GM18867 (cell line): ENCODE results near the gene FIP1L1.
"Not testable (repeated sequence)": the region's sequence is repeated elsewhere in the genome, so short reads cannot be mapped to it uniquely, and the experiment has no call there.

ENCODE experiments used
- ATAC-seq: cut with Tn5 transposase; IDR thresholded peaks from one replicate; pipeline ENCODE4 v1.9.1; 2021; ENCODE audit warnings: mild to moderate bottlenecking, moderate library complexity; ENCODE audit not compliant: unreplicated experiment

Gene FIP1L1

DNA sequence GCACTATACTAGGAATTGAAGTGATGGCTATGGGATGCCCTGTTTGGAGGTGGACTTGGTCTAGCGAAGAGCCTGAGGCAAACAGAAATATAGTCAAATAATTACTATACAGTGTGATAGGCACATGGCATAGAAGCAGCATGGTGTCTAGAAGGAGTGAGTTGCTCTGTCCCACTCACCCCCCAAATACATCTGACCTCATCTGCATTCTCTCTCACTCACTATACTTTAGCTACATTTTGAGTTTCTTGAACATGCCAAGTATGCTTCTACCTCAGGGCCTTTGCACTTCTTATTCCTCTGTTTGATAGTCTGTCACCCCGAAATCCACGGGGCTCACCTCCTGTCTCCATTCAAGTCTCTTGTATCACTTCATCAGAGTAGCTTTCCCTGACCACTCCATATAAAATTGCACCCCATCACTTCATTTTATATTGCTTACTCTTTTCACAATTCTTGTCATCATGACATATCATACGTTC is 2.6 kb upstream of the FIP1L1 start:
- ATAC-seq, result no peak

DNA sequence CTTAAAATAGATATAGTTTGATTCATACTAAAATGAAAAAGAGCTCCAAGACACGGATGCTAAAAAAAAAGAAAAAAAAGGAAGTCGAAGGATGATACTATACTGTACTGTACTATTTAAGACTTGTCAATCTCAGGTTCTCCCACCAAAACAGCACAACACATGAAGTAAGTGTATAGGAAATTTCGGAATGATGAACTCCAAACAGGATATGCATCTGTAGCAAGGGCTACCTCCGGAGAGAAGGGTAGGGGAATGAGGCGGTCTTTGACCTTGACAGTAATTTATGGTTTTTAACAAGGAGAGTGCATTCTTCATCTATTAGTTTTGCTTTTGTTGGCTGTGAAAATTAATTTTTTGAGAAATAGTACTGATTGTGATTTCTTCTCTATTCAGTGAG is 541 bp upstream of the FIP1L1 start:
- ATAC-seq, result no peak

DNA sequence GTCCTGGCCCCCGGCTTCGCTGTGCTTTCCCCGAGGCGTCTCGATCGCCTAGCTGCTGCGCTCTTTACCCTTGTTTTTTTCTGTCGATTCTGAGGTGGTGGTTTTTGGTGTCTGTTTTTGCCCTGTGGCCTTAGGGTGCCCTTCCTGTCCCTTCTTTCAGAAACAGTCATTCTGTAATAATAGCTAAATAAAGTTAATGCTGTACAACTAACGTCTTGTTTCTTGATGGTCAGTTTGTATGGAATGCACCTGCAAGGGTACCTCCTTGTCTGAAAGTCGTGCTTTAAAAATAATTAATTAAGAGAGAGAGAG is 686 bp downstream of the FIP1L1 start:
- ATAC-seq, result peak; percentile 48

DNA sequence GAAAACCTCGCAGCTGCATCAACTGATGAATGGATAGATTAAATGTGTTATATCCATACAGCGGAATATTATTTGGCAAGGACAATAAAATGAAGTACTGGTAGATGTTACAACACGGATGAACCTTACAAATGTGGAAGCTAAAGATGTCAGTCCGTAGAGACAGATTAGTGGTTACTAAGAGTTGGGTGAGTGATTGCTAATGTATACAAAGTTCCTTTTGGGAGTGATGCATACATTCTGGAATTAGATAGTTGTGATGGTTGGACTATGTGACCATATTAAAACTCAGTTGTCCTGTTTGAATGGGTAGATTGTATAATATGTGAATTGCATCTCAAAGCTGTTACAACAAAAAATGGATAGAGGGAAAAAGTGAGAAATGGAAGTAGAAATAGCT is 2.8 kb downstream of the FIP1L1 start:
- no peak for ATAC-seq

DNA sequence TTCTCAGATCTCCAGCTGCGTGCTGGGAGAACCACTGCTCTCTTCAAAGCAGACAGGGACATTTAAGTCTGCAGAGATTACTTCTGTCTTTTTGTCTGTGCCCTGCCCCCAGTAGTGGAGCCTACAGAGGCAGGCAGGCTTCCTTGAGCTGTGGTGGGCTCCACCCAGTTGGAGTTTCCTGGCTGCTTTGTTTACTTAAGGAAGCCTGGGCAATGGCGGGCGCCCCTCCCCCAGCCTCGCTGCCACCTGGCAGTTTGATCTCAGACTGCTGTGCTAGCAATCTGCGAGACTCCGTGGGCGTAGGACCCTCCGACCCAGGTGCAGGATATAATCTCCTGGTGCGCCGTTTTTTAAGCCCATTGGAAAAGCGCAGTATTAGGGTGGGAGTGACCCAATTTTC is 32.0 kb downstream of the FIP1L1 start:
- not testable (repeated sequence) for ATAC-seq

DNA sequence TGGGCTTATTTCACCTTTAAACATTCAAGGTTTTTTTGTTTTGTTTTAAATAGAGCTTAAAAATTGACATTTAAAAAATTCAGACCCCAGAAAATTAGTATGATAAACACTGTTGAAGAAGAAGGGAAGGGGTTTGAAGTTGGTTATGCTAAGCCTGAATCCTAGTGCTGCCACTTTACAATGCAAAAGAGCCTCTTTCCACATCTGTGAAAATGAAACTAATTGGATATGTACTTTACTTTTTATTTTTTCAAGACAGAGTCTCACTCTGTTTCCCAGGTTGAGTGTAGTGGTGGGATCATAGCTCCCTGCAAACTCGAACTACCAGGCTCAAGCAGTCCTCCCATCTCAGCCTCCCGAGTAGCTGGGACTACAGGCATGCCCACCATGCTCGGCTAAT is 41.8 kb downstream of the FIP1L1 start:
- no peak for ATAC-seq

DNA sequence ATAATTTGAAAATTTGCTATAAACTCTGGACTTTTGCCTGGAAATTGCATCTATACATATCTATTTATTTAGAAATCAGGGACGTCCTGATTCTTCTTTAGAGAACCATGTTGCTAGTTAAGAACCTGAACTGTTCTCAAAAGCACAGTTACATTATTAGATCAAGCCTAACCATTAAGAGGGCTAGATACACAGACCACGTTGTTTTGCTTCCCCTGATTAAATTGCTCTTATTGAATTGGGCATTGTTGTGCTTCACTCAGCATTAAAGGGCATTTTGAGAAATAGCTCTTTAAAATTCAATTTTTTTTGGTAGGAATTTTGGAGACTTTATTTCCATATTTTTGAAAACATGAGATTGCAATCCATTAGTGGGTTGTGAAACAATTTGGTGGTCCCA is 44.4 kb downstream of the FIP1L1 start:
- no peak for ATAC-seq

DNA sequence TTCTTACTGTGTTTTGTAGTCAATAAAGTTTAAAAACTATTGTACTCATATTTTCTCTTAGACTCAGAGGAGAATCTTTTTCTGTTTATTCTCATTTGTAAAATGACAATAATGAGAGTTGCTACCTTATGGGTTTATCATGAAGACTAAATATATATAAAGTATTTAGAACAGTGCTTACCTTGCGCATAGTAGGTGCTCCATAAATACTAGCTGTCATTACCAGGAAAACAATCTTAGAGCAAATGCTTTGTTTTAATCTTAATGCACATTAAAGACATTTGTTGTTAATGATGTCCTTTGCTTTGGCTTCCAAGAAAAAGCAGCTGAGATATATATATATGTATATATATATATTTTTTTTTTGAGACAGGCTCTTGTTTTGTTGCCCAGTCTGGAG is 44.9 kb downstream of the FIP1L1 start:
- ATAC-seq, result no peak

DNA sequence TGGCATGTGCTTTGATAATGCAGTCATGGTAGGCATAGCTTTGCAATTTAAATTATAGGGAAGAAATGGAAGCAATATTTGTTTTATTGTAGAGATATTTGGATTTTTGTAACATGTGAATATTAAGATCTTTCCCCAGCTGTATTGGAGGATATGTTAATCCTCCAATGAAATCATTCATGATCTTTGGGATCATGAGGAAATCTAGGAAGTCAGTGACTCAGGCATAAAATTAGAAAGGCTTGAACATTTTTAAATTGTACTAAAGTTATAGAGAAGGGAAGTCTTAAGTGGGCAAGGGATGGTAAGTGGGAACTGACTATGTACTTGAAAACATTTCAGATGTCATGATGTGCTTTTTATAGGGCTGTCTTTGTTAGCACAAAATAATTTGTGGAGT is 46.8 kb downstream of the FIP1L1 start:
- no peak for ATAC-seq

DNA sequence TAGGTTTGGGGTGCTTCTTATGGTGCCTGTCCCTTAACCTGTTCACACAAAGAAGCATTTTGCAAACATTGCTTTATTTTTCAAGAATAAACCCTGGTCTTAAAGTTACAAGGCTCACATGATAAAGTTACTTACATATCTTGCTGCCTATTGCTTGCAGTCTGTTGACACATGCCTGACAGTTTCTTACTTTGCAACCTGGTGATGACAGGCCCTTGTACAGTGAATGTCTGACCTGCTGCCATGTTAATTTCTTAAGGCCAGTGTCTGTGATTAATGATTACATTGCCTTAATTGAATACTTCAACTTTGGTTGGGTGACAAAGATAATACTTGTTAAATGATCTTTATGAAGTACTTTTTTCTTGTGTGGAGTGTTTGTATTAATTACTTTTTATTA is 49.9 kb downstream of the FIP1L1 start:
- ATAC-seq, result no peak

DNA sequence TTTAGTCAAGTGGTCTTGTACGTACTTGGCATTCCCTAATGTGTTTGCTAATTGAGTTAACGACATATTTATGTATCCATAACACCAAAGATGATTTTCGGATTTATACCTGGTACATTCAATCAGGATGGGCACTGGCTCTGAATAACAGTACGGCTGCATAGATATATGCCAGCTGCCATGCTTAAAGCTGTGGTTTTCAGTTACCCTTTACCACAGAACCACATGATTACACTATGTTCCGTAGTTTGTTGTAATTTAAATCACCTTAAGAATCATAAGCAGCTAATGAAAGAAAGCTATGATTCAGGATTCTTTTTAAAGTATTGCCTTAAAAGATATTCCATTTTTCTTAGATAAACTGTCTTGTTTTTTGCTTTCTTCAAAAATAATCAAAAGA is 53.6 kb downstream of the FIP1L1 start:
- no peak for ATAC-seq

DNA sequence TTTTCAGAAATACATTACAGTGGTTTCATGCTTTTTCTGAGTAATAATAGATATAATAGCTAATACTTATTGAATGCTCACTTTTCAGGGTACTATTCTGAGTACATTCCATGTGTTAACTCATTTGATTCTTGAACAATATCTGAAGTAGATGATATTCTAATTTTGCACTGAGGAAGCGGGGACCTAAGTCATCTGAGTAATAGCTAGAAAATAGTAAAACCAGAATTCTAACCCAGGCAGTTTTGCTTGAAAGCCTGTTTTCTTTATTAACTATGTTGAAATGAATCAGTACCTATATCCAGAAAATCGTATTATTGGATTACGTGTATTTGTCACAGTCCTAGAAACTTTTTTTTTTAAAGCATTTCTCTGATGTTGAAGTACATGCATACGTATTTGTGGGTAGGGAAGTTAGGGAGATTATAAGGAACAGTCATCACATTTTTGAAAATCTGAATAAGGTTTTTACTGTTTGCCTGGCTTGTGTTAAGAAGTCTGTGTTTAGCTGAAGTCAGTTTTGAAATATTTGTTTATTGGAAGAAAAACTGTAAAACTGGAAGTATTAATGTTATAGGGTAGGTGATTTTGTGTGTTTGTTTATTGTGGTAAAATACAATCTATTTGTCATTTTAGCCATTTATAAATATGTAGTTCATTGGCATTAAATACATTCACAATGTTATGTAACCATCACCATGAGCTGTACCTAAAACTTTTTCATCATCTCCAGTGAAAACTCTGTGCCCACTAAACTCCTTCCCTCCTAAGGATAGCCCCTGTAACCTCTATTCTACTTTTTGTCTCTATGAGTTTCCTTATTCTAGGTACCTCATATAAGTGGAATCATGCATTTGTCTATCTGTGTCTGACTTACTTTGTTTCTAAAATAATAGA is 55.3 kb downstream of the FIP1L1 start:
- ATAC-seq, result peak; percentile 54

DNA sequence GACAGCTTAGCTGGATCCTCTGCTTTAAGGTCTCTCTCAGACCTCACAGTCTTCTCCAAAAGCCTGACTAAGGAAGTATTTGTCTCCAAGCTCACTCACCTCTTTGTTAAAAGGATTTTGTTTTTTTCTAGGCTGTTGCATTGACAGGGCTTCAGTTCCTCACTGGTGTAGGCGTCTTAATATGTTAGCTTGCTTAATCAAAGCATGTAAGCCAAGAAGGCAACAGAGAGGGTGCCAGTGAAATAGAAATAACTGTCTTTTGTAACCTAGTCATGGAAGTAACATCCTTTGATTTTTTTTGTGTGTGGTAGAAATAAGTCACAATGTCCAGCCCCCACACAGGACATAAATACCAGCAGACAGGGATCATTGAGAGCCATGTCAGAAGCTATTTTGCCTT is 58.8 kb downstream of the FIP1L1 start:
- ATAC-seq, result no peak

DNA sequence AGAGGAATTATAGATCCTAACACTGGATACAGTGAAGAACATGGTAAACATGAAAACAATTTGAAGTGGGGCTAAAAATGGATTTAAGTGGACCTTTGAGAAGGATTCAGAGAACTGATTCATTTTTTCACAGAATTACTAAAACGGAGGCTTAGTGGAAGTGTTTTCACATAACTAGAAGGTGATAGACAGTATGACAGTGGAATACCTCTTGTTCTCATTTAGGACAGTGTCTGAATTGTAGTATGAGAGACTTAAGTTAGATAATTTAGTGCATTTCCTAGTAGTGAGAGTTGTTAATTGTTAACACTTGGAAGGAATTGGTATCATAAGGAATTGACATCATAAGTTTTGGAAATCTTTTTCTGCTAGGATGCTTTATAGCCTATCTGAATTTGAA is 64.1 kb downstream of the FIP1L1 start:
- ATAC-seq, result no peak

DNA sequence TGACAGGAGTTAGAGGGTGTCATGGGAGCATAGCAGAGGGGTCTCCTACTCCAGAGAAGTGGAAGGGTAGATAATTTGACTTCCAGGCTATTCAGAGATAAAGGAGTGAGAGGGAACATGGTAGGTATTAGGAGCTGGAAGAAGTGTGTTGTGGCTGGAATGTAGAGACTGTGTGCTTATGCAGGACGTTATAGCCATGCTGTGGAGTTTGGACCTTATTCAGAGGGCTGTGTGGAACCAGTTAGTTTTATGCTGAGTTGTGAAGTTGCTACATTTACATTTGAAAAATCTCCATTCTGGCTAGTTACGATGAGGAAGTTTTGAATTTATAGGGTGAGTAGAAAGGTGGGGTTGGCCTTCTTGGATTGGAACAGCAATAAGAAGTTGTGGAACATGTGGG is 67.5 kb downstream of the FIP1L1 start:
- ATAC-seq, result no peak

DNA sequence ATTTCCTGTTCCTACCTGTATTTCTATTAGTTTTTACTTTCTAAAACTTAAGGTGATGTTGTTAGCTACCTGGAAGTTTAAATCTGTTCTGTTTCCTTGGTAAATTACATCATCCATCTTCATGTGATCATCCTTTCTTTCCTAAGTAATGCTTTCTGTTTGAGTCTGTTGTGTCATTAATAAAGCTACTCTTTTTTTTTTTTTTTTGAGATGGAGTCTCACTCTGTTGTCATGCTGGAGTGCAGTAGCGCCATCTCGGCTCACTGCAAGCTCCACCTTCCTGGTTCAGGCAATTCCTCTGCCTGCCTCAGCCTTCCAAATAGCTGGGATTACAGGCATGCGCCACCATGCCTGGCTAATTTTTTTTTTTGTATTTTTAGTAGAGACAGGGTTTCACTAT is 73.3 kb downstream of the FIP1L1 start:
- ATAC-seq, result no peak

DNA sequence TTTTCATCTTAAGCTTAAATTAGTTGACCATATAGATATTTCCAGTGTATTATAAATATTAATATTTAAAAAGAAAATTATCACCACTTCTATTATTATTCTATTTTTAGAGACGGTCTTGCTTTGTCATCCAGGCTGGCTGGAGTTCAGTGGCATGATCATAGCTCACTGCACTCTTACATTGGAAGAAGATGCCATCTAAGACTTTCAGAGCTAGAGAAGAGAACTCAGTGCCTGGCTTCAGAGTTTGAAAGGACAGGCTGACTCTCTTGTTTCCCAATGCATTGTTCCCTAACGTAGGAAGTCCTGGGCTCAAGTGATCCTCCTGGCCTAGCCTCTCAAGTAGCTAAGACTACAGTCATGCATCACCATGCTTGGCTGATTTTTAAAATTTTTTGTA is 75.9 kb downstream of the FIP1L1 start:
- ATAC-seq, result no peak

DNA sequence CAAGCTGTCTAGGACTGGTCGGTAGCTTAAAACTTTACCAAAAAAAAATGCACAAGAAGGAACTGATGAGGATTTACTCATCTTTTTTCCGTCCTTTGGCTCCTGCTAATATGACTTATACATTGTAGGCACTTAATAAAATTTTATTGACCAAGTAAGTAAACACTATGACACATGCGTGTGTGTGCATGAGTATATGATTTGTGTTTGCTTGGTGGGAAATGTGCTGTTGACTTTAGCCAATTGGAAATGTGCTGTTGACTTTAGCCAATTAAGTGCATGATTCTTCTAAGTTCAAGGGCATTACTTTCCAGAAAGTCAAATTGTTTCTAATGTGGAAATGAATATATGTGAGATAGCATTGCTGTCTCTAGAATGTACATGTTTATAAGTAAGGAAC is 78.3 kb downstream of the FIP1L1 start:
- ATAC-seq, result no peak

DNA sequence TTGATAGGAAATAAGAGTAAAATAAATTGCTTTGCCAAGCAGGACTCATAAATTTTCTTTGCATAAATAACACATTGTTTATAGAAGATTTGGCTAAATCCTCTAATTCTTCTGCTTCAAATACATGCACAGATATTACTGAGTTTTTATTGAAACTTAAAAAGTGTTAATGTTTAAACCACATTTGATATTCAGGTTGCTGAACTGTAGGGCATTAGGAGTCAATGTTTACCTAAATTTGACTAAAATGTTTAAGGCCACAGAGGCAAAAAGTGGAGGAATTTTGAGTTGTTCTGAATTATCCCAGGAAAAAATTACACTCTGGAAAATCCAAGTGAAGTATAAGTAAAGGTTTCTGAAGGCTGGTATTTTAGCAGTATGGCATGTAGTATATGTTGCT is 78.7 kb downstream of the FIP1L1 start:
- no peak for ATAC-seq

DNA sequence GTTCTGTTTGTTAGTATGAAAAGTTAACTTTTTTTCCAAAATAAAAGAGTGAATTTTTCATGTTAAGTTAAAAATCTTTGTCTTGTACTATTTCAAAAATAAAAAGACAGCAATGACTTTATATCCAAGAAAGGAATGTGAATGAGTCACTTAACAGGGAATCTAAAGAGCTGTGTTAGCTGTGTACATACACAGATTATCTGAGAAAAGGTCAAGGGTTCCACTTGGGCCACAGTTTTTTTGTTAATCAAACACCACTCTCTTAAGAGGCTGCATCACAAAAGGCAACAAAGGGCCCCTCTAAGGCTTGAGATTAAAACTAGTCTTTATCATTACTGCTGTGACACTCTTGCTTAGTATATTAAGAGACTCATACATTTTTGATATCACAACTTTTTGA is 82.1 kb downstream of the FIP1L1 start:
- no peak for ATAC-seq

DNA sequence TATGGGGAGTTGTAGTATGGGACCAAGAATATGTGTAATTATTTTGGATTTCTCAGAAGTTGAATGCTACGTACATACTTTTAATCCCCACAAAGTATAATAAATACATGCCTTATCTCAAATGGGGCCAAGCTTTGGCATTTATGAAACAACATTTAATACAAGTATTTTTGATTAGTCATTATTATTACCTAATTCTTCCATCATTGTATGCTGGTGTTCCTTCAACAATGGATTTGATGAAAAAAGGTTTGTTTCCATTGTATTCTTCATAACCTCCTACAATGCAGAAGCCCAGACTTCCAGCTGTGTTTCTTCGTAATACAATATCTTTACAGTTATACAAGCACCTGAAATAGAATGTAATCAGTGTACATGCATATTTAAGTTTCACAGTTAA is 83.8 kb downstream of the FIP1L1 start:
- no peak for ATAC-seq

DNA sequence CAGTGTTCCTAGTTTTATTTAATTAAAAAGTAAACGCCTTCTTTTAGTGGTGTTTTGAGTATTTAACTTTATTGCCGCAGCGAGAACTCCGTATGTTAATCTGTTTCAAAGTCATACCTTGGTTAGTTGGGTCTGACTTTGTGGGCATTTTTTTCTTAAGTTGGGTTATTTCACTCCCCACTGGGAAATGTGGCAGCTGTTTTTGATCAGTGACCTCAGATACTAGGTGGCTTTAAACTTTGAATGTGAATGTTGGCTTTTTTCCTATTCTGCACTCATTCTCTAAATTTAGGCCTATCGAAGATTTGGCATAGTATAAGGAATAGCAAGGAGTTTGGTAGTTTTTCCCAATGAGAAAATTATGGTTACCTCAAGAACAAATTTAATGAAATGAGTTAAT is 85.9 kb downstream of the FIP1L1 start:
- ATAC-seq, result no peak

DNA sequence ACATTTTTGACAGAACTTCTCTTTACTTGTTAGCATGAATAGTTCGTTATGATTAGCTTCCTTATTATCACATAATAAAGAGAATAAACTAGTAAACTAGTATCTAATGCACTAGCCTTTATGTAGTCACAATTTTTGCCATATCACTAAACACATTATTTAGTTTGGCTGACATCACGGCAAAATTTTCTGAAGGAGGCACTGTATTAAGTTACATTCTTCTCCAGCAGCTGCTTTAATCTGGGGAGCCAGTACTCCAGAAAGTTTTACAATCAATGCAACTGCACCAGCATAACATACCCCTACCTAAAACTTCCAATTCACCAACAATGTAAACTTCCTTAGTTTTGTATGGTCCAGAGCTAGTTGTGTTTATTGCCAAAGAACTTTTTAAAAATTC is 87.8 kb downstream of the FIP1L1 start:
- no peak for ATAC-seq
